Activated CD4-positive, alpha-beta T cell treated with anti-CD3 and anti-CD28 coated beads, Interleukin-2, Interleukin-6, amounts not matched to agents 100 ng/mL and 50 ng/mL, durations not matched to agents 16 hours and 8 hours (primary cell): ENCODE measurements around the gene LOXL1.

Experiments used
- DNase-seq: peaks from one replicate; pipeline ENCODE4 v3.0.0-alpha.2; 2020

The LOXL1 gene

DNA sequence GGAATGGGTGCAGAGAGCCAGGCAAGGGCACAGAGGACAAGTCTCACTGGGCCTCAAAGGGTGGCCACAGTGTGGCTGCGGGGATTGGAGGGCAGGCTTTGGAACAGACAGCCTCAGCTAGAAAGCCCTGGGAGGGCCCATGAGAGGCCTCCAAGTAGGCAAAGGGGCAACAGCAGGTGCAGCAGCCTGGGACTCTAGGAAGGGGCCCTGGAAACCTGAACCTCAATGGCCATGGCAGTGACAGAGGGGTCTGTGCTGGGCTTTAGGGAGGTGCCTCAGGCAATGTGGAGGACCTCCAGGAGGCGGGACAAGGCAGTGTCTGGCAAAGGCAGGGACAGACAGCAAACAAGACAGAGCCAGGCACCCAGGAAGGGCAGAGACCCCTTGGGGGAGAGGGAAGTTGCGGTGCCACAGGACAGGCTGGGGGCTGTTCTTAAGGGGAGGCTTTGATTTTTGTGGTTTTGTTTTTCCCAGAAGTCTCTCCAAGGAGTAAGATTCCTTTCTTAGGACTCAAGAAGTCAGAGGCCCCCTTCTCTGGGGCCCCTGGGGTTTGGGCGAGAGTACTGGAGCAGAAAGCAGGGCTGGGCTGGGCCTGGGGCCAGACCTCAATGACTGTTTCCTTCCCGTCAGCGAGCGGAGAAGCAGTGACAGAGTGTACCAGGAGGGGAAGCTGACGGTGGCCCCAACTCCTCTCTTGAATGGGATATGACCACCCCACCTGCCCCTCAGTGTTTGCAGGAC, 56.1 kb downstream of the LOXL1 start:
- DNase-seq = no peak

DNA sequence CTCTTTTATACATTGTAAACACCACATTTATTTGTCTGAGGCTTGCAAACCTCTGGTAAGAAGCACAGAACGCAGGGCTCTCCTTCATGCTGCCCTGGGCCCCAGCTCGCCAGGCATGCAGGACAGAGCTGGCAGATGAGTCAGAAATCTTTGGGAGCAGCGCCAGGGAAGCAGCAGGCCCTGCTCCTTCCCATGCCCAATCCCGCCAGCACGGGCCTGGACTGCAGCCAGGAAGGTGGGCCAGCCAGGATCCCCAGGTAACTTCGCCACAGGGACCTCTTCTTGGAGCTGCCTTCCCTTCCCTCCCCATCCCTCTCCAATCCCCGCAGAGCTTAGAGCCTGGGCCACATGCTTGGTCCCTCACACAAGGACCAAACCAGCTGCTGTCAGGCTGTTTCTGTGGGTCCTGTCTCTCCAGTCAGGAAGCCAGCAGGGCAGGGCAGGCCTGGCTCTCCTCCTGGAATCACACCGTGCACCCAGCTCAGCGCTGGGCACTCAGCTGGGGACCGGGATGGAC, 57.0 kb downstream of the LOXL1 start:
- DNase-seq = no peak

DNA sequence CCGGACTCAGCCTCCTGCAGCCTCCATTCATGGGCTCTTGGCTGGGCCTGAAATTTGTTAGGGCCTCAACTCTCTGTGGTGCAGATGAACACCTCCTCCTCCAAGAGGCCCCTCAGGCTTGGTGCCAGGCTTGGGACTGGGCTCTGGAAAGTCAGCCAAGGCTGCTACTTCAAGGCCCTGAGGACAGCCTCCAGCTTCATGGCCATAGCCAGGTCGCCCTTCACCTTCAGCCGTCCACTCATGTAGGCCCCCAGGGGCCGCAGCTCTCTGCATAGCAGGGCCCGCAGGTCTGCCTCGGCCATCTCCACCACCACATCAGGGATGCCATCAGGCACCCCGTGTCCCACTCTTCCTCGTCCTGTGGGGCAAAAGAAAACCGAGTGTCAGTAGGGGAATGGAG, 57.5 kb downstream of the LOXL1 start:
- no peak for DNase-seq

DNA sequence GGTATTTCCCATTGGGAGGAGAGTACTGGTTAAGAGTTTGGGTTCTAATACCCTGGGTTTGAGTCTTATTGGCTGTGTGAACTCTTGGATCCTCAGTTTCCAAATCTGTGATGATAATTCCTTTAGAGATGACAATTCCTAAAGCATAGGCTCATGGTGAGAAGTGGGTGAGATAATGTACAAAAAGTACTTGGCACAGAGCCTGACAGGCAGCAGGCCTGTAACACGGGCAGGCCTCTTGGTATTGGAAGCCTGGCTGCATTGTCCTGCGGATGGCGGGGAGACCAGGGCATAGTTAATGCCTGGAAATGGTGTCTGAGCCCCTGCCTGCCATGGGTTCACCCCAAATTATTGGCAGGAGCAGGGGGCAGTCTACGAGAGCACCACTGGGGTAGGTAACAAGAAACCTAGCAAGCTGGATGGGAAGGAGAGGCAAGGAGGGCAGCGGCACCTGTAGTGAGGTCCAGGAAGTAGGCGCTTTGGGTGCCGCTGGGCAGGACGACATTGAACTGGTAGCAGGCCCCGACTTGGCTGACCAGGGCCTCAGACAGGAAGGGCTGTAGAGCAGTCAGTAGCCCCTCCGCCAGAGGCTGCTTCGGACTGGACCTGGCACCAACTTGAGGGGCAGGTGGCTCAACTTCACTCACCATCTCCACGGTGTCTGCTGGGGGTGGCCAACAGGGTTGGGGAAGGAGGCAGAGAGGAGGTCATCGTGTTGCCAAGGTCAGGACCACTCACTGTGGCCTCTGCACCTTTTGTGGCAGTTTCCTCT, 58.1 kb downstream of the LOXL1 start:
- DNase-seq = no peak

DNA sequence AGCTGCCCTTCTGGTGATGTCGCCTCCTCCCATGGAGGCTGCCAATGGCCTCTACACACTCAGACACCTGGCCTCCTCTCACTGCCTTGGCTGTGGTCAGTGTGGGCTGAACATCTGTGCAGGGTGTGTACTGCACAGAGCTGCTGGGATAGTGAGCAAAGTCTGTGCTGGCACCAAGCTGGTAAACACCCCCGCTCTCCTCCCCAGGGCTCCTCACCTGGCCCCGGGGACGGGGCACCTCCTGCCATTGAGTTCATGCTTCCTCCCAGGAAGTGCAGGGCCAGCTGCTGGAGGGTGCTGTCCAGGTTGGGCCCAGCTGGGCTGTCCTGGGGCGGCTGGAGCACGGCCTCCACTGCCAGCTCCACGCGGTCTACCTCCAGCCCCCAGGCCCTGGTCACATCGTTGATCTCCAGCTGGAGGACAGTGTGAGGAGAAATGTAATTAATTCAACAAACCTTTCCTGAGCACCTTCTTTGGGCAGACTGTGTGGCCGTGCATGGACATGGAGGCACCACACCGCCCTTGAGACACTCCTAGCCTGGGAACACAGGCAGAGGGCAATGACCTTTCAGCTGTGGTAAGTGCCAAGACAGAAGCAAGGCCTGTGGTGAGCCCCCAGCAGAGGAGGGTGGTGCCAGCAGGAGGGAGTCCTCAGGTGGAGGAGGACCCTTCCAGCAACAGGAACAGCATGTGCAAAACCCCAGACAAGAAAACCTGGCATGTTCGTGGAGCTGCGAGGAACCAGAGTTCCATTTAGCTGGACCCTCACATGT, 59.0 kb downstream of the LOXL1 start:
- DNase-seq = no peak

DNA sequence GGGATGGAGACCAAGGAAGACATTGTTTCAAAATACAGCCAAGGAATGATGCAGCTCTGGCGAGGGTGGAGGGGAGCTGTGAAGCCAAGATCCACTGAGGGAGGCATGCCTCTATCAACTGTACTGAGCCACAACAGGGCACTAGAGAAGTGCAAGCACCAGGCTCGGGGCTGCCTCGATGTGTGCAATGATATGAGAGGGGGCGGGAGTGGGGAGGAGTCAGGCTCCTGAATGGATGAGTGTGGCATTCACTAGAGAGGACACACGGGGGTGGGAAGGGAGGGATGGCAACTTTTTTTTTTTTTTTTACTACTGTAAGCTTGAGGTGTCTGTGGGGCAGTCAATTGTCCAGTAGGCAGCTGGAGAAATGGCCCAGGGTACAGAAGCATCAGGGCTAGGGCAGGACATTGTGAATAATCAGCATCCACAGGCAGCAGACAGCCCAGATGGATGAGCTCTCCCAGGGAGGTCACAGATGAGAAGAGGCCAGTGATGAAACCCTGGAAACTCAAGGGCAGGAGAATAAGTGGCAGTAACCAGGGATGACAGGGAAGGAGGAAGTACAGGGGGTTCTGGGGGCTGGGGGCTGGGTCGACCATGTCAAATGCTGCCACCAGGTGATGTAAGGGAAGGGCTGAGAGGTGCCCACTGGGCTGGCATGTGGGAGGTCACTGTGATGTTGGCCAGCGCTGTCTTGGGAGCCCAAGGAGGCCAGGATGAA, 60.0 kb downstream of the LOXL1 start:
- no peak for DNase-seq

DNA sequence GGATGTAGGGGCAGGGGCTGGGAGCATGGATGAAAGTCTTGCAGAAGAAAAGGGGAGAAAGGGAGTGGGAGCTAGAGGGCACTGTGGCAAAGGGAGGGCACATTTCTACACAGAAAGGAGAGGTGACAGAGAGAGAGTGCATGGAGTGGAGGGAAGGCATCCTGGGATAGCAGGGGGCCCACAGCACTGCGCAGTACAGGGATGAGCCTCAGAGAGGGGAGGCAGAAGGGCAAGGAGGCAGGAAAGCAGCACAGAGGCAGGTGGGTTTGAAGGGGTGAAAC, 60.5 kb downstream of the LOXL1 start:
- no peak for DNase-seq

DNA sequence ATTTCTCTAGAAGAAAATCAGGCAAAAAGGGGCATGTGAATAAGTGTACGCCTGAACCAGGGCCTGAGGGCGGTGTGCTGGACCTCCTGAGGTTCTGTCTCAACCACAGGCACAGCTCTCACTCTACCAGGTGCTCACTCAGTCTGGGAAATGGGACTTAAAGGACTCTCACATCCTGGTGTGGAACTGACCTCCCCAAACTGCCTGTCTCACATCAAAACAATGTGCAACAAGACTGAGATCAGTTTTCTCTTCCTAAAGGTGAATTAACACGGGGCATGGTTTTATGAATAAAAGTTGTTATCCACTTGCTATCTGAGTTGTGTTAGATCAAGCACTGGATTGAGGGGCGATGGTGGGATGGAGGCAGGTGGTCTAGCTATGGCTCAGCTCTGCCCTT, 61.0 kb downstream of the LOXL1 start:
- no peak for DNase-seq

DNA sequence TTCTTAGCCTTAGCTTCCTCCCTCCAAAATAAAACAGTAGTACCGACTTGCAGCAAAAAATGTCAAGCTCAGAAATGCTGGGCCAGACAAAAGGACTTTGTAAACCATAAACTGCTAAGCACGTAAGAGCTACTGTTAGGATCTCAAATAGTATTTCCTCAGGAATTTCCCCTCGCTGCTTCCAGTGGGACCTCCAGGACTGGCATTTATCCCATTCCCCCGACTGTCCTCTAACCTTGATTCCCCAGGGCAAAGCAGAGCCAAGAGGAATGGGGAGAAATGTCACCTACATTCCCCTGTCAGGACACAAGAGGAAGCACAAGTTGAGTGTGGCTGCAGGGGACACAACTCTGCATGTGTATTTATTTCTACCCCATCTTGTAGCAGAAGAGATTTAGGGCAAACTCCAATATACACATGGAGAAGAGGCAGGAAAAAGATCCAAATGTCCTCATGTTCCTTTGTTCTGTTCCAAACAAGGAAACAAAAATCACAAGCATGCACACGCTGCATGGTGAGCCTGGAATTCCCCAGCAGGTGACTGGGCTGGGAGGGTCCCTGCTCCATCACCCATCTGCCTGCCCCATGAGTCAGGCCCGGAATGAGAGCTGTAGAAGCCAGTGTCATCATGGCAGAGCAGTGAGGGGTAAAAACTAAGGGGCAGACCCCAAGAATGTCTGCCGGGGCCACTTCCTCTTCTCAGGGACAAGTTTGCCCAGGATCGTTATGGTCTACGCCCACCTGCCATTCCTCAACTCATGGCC, 61.6 kb downstream of the LOXL1 start:
- DNase-seq = no peak

DNA sequence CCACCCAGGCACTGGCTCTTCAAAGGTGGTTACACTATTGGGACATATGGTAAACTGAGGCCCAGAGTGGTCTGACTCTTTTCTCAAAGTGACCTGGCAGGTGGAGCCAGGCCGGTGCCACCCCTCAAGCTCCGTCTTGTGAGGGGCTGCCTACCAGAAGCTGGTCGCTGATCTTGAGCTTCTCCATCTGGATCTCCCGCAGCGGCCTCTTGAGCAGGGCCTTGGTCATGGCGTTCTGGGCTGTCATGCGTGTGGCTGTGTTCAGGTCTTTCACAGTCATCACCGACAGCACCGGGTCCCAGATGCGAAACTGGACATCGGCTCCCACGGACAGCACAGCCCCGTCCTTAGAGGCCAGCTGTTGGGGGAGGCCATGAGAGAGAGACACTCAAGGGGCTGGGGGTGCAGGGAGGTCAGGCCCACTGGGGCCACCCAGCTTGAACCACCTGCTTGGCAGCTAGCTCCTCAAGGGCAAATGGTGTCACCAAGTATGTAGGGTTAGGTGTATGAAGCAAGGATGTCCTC, 62.2 kb downstream of the LOXL1 start:
- DNase-seq = no peak

DNA sequence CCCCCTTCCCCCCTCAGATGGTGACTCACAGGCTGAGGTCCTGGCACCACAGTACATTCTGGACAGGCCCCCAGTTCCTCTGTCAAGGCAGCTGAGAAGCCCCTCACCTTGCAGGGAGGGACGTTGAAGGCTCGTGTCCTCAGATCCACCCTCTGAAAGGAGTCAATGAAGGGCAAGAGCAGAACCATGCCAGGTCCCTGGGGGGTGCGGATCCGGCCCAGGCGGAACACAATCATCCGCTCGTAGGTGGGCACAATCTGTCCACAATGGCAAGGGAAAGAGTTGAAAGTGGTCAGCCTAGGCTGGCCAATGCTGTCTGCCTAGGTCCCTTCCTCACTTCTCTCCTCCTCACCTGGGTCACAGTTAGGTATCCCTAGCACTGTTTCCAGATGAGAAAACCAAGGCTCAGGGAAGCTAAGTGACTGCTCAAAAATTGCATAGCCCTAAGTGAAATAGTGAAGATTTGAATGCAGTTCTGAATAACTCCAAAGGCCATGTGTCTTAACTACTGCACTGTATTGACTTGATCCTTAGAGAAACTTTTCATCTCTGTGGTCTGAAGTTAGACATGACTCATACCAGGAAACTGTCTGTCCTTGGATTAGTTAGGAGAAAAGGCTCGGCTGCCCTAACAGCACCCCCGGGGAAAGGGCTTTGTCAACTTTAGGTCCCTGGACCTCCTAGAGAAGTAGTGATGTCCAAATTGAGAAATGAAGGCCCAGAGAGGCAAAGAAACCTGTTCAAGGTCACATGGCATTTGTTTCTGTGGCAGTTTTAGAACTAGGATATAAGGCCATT, 62.9 kb downstream of the LOXL1 start:
- DNase-seq = no peak

DNA sequence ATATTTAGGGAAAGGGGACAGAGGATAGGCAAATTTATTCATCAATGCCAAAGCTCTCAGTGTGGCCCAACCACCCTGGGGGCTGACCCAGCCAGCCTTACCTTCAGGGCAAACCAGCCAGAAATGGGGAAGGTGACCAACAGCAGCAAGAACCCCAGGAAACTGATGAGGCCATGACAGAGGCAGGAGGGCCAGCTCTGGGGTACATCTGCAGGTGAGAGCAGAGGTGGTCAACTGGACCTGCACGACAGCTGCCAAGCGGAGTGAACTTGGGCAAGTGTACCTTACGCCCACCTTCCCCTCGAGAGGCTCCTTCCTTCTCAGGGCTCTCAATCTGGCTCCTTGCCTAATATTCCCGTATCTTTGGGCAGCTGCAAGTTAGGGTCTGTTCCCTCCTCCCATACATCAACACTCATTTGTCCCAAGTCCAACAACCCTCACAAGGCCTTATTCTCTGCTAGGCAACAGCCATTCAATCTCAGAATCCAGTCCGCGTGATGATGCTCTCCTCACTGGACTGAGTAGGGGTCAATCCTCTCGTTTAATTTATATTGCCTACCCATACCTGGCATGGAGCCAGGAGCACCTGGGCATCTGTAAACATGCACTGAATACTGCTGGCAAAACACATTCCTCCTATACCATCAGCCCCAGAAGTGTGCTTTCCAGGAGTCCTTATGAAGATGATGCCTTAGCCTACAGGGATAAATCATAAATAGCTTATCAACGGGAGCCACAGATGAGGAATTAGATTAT, 64.2 kb downstream of the LOXL1 start:
- no peak for DNase-seq

DNA sequence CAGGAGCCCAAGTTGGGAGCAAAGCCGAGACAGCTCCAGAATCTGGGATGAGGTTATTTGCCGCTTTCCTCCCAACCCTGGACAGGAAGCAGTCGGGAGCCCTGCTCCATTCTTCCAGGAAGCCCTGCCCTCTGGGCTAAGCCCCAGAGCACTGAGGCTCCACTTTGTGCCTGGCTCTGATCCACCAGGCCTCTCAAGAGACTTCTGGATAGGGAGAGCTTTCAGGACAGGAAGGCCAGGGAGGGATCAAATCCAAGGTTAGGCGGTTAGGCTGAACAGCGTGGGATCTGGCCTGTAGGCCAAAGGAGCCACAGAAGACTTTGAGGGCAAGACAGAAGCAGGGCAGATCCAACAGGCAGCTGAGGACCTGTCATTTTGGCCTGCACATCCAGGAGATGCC, 65.0 kb downstream of the LOXL1 start:
- DNase-seq = no peak

DNA sequence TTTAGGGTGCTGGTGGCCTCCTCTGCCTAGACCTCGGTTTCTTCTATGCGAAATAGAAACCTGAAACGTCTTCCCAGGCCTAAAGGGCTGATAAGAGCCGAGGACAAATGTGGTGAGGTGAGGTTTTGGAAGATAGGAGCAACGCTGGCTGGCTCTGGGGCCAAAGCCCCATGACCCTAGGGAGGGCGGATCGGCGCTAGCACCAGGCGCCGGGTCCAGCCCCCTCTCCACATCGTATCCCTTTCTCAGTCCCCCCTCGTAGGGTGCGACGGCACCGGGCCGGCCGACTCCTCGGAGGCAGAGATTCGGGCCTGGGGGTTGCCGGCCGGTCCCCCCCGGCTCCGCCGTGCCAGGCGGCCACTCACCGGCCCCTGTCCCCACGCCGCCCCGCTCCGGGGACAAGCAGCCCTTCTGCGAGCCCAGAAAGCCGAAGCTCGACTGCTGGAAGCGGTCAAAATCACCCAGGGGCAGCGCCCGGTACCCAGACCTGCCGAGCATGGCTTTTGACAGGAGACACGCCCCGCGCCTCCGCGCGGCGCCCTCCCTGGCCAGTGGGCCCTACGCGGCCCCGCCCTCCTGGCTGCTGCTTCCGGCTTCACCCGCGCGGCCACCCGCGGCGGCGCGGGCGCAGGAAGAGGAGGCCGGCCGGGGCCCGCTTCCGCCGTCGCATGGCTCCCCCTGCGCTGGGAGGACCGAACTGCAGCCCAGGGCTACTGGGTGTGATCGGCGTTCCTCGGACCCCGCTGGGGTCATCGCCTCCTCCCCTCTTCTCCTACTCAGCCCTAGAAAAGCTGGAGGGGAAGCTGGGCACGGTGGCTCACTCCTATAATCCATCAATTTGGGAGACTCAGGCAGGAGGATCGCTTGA, 65.7 kb downstream of the LOXL1 start, which contains the start of gene STOML1:
TSS of gene STOML1 (minus strand) at position 570 of the 868 bp plus-strand sequence. CDS start at position 498, 72 bp downstream.
- peak; percentile 96 for DNase-seq

DNA sequence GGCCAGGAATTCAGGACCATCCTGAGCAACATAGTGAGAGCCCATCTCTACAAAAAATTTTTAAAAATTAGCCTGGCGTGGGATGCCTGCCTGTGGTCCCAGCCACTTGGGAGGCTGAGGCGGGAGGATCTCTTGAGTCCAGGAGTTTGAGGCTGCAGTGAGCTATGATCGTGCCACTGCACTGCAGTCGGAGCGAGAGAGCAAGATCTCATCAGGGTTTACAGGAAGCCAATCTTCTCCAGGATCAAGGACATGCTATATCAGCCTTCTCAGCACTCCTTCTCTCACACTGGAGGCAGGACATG, 66.3 kb downstream of the LOXL1 start:
- DNase-seq = no peak

DNA sequence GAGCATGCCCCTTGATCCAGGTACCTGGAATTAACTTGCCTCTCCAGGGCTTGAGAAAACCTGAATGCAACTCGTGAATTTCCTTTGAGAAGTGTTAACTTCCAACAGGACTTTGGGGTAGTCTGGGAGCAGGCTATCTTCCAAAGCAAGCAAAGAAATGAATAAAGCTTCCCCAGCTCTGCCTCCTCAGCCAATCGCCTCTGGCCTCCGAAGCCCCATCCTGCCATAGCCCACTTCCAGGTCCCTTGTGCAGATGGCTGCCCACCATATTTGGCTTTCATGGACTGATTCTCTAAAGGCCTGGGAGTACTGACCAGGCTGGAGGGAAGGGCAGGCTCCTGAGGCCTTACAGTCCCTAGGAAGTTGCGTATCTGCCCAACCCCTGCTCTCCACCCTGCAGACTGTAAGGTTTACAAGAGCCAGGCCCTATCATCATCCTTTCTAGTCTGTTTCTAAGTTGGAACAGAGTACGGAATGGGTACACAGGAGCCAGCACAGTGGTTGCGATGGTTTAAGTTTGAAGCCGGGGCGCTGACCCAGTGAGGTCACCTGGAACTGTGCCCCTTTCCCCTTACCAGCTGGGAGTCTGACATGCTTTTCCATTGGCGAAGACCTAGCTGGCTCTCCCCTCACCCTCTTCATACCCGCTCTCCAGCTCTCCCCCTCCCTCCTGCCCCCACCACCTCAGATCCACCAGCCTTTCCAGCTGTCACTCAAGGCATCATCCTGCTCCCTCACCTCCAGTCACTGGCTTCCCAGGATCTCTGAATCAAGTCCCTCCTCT, 67.1 kb downstream of the LOXL1 start:
- no peak for DNase-seq

DNA sequence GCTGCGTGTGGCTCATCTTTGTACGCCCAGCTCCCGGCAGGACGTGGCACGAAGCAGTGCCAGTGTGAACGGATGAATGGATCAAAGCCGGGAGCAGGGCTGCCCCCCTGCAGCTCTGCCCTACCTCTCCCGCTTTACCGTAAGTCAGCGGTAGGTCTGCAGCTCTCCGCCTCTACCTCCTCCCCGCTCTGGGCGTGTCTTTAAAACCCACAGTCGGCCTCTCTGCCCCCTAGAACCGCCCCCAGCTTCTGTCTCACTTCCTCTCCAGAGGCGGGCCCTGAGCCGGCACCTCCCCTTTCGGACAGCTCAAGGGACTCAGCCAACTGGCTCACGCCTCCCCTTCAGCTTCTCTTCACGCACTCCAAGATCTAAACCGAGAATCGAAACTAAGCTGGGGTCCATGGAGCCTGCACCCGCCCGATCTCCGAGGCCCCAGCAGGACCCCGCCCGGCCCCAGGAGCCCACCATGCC, 68.2 kb downstream of the LOXL1 start, which contains the start of gene PML:
TSS of gene PML (plus strand) at position 304 of the 471 bp plus-strand sequence. CDS start at position 401, 97 bp downstream.
- peak; percentile 98 for DNase-seq

DNA sequence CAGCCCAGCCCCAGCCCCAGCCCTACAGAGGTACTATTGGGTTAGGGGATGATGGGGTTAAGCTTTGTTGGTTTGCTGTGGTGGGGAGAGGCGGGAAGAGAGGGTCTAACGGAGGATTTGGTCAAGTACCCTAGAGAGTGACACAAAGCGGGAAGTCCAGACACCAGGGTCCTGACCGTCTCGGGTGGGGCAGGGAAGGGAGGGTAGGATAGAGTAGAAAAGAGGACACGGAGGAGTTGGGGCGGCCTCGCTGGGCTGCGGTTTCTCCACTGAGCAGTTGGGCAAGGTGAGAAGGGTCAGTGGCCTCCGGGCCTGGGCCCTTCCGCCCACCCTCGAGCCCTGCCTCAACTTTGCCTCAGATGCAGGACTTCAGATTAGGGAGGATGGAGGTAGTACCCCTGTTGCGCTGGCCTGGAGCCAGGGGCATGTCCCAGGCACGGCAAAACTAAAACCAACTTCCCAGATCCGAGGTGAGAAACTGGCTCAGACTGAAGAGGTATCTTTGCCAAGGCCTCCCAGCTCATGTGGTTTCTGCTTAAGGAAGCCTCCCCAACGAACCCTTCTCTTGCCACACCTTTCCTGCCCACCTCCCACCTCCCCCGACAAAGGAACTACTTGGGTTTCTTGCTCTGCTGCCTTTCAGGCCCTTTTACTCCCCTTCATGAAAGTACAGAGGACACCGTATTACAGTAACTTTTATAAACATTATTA, 68.8 kb downstream of the LOXL1 start:
- peak; percentile 35 for DNase-seq
